Transverse colon (tissue), 4 donors: ENCODE measurements around the gene ZNF778. TPM values are rescaled to one million over a fixed set of nuclear protein-coding genes. Genes with fewer than 3 reads are reported as not detected.
"Not testable (repeated sequence)": the region's sequence is repeated elsewhere in the genome, so short reads cannot be mapped to it uniquely, and the experiment has no call there.

Source experiments
- DNase-seq: peaks from one replicate; pipeline ENCODE4 v3.0.0-alpha.2; 2019
- H3K27ac ChIP-seq, 4 donors: fragments of 200-600 bp; sonication (generic); 2 replicates each; pipeline ENCODE4 v1.5.1; 2016 to 2018; ENCODE audit warnings: inconsistent platforms in 4 of 4
- H3K27me3 ChIP-seq: fragments of 200-600 bp; sonication (generic); 2 replicates; pipeline ENCODE4 v1.5.1; 2017; ENCODE audit warnings: inconsistent platforms
- H3K36me3 ChIP-seq, 4 donors: fragments of 200-600 bp; sonication (generic); 2 replicates each; pipeline ENCODE4 v1.5.1; 2017 to 2019; ENCODE audit warnings: inconsistent platforms in 4 of 4
- H3K4me1 ChIP-seq, 4 donors: fragments of 200-600 bp; sonication (generic); 2 replicates each; pipeline ENCODE4 v1.5.1; 2017 to 2020; ENCODE audit warnings: inconsistent platforms in 4 of 4
- H3K4me3 ChIP-seq, 4 donors: fragments of 200-600 bp; sonication (generic); 1 replicate in 1 of 4; 2 replicates in 3 of 4; pipeline versions ENCODE4 v1.5.1 to v1.6.1; 2017 to 2019; ENCODE audit warnings: inconsistent platforms in 4 of 4
- H3K9me3 ChIP-seq, 2 donors: fragments of 200-600 bp; sonication (generic); 2 replicates each; pipeline ENCODE4 v1.5.1; 2017 to 2019; ENCODE audit warnings: inconsistent platforms in 2 of 2
- CTCF ChIP-seq, 5 experiments: fragments of 200-600 bp in 3 of 5; fragments of 450-650 bp in 2 of 5; sonication (generic) in 3 of 5; IDR thresholded peaks; 1 replicate in 2 of 5; 2 replicates in 3 of 5; pipeline ENCODE4 v1.5.1; 2016 to 2017; ENCODE audit warnings: antibody characterized with exemption in 5 of 5, inconsistent platforms in 3 of 5, mild to moderate bottlenecking in 2 of 5, moderate library complexity in 1 of 5
- EP300 ChIP-seq: sonication (generic); formaldehyde crosslinking; IDR thresholded peaks from one replicate; pipeline ENCODE4 v1.6.1; 2017; ENCODE audit warnings: antibody characterized with exemption, low read depth
- POLR2A ChIP-seq: fragments of 450-650 bp; IDR thresholded peaks from one replicate; pipeline ENCODE4 v1.6.1; 2016; ENCODE audit warnings: antibody characterized with exemption, mild to moderate bottlenecking, moderate library complexity
- POLR2AphosphoS5 ChIP-seq, 3 donors: sonication (generic); formaldehyde crosslinking; IDR thresholded peaks; one replicate each; pipeline ENCODE4 v1.6.1; 2016; ENCODE audit warnings: antibody characterized with exemption in 3 of 3
- WGBS, 2 donors: methylation state at CpG; one replicate each; pipeline ENCODE4 v1.1.5; 2018; ENCODE audit warnings: low coverage in 1 of 2; 5-methylcytosine and 5-hydroxymethylcytosine counted together
- in situ Hi-C, 4 donors: fragments of 200-750 bp; cut with MboI; loops; one replicate each; pipeline versions ENCODE4 v1.15.0 to v1.15.1; 2017; ENCODE audit warnings: low sequenced_read_pairs in 3 of 4, low pct_ligation_motif_present in 1 of 4, low pct_unique_long_range_greater_than_20kb in 1 of 4
- intact Hi-C: fragments of 100-400 bp; cut with DNase I; formaldehyde crosslinking; loops from one replicate; pipeline ENCODE4 v1.15.1; 2023; ENCODE audit warnings: low total_unique reads
- total RNA-seq, 4 donors: library from RNA; depleted of rRNA; stranded (reverse); fragments of >200 nt; gene quantifications; one replicate each; pipeline ENCODE4 v1.1.0, GENCODE V29; 2016

The ZNF778 gene
- total RNA-seq, 4 donors from 2014 or later = 9.3 to 89.0 (median 13.4) TPM

GRCh38 chr16:89190150-89190958 is 27.1 kb upstream of the ZNF778 start:
- H3K36me3 ChIP-seq = no peaks in the 10 kb centered on the region
- H3K4me3 ChIP-seq = no peak overlapping the region
- no peaks in the 10 kb centered on the region for H3K9me3 ChIP-seq
- intact Hi-C loops = no loop called here
- TF ChIP-seq EP300 = no peak
- TF ChIP-seq CTCF (IDR thresholded peaks at IDR 0.05) = no peak
- no peak for TF ChIP-seq POLR2A
- TF ChIP-seq POLR2AphosphoS5 (IDR thresholded peaks at IDR 0.05) = no peak
- no peak for DNase-seq
- in situ Hi-C loops = no loop called here
- 68% methylated on average over 22 of the region's 28 CpGs; no CpG with 5 or more reads in 1 of the 2 donors for WGBS, 2 donors
- no peak overlapping the region for H3K27ac ChIP-seq
- H3K4me1 ChIP-seq = peaks cover 0 to 9% (median 5%) of the 10 kb centered on the region in 4 donors
- H3K27me3 ChIP-seq = peaks cover 13% of the 10 kb centered on the region

- intact Hi-C loops (no loop called here), in situ Hi-C loops (no loop called here)
- no peak for DNase-seq
- H3K4me1 ChIP-seq = peaks cover 0 to 9% (median 5%) of the 10 kb centered on the region in 4 donors
- no peaks in the 10 kb centered on the region for H3K9me3 ChIP-seq
- peaks cover 13% of the 10 kb centered on the region for H3K27me3 ChIP-seq
- no peaks in the 10 kb centered on the region for H3K36me3 ChIP-seq
- H3K4me3 ChIP-seq = peak overlapping the region in 1 of 4 donors; percentile 34
- WGBS, 2 donors = 37% methylated on average over 26 of the region's 44 CpGs; no CpG with 5 or more reads in 1 of the 2 donors
- TF ChIP-seq CTCF (IDR thresholded peaks at IDR 0.05) (no peak), EP300 (no peak), POLR2AphosphoS5 (IDR thresholded peaks at IDR 0.05) (no peak), POLR2A (no peak)
- no peak overlapping the region for H3K27ac ChIP-seq
Measured at GRCh38 chr16:89191033-89191900, 26.2 kb upstream of the ZNF778 start.

GRCh38 chr16:89191901-89192185 is 25.7 kb upstream of the ZNF778 start:
- no peaks in the 10 kb centered on the region for H3K9me3 ChIP-seq
- H3K27me3 ChIP-seq = peaks cover 13% of the 10 kb centered on the region
- no peaks in the 10 kb centered on the region for H3K36me3 ChIP-seq
- intact Hi-C loops = loop anchor here (1.0 kb wide), 1 partner anchor 19 kb away; no protein-coding TSS in a partner anchor
- no peak for DNase-seq
- H3K4me3 ChIP-seq = peak overlapping the region in 3 of 4 donors; percentile 24 to 42 (median 34)
- TF ChIP-seq CTCF (IDR thresholded peaks at IDR 0.05) = no peak
- no peak for TF ChIP-seq POLR2A
- 1% methylated on average over 11 of the region's 19 CpGs; no CpG with 5 or more reads in 1 of the 2 donors for WGBS, 2 donors
- peaks cover 0 to 9% (median 5%) of the 10 kb centered on the region in 4 donors for H3K4me1 ChIP-seq
- in situ Hi-C loops = no loop called here
- H3K27ac ChIP-seq = no peak overlapping the region

- DNase-seq = peak; percentile 77
- Histone ChIP-seq H3K4me3 (peak overlapping the region in 3 of 4 donors; percentile 24 to 42 (median 34)), H3K27me3 (peaks cover 16% of the 10 kb centered on the region)
- intact Hi-C loops = loop anchor here (1.0 kb wide), 1 partner anchor 19 kb away; no protein-coding TSS in a partner anchor
- in situ Hi-C loops, H3K9me3 ChIP-seq, H3K4me1 ChIP-seq, H3K36me3 ChIP-seq, H3K27ac ChIP-seq: not testable (repeated sequence)
- 4% methylated on average over 34 of the region's 63 CpGs; no CpG with 5 or more reads in 1 of the 2 donors for WGBS, 2 donors
Measured at GRCh38 chr16:89192186-89192955, 25.1 kb upstream of the ZNF778 start.
